NCI-H1436 (cell line): ENCODE data around the gene ZC3H15.
"Not testable (repeated sequence)": the region's sequence is repeated elsewhere in the genome, so short reads cannot be mapped to it uniquely, and the experiment has no call there.

ENCODE experiments used
- DNase-seq: peaks from one replicate; lab custom pipeline; 2025; lab: John Stamatoyannopoulos, UW

ZC3H15 gene

GRCh38 chr2:186496401-186496800 is 10.3 kb downstream of the ZC3H15 start:
- DNase-seq: no peak

GRCh38 chr2:186497928-186498327 is 11.9 kb downstream of the ZC3H15 start:
- DNase-seq: no peak

GRCh38 chr2:186498834-186499233 is 12.8 kb downstream of the ZC3H15 start:
- no peak for DNase-seq

DNA sequence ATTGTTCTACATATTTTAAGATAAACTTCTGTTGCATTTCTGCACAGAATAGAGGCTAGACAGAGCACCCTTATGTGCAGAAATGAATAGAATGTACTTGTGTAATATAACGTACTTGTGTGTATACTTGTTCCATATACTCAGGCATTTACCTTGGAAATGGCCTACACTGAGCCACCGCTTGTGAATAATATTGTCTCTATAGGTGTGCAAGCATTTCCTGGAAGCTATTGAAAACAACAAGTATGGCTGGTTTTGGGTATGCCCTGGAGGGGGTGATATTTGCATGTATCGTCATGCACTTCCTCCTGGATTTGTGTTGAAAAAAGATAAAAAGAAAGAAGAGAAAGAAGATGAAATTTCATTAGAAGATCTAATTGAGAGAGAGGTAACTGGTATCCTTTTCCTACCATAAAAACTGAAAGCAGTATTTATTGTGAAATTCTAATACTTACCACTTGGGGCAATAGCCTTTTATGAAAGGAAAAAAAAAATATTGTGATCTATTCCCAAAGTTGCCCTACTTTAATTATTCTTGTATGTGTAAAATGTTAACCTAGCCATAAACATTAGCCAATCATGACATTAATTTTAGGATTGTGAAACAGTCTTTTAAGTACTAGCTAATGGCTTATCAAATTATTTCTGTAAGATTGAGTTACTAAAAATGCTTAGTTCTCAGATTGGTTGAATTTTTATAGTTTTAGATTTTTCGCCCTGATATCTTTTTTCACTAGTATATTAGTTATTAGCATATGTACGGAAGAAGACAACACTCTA is 18.0 kb downstream of the ZC3H15 start:
- DNase-seq: no peak

GRCh38 chr2:186508263-186508662 is 22.2 kb downstream of the ZC3H15 start:
- no peak for DNase-seq

DNA sequence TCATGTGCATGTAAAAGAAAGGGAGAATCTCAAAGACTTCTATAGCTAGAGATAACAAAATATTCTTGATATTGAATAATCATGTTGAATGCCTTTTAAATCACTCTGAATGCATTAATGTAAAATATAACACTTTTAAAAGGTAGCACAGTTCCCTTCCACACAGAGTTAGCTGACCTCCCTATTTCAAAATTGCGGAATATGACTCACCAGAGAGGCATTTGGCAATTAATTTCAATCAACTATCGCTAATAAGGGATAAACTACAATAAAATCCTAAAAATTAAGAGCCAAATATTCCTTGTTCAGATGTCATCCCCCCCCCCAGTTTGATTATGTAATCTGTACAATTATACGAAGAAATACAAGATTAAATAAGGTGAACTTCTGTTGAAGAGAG is 29.3 kb downstream of the ZC3H15 start:
- no peak for DNase-seq

DNA sequence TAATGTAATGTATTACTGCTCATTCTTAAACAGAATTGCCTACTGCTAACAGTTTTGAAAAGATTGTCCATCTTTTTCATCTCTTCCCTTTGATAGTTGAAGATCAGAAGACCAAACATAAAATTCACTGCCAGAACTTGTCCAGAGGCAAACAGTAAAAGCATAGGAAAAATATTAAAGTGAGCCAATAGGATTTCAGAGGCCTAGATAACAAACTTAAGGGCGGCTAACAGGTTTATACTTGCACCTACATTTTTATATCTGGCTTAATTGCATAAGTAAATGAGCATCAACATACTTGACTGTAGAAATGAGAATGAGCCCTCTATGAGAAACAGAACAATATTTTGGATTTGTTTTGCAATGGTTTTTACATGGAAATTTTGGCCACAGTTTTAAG is 30.3 kb downstream of the ZC3H15 start:
- DNase-seq: no peak

GRCh38 chr2:186517090-186517489 is 31.0 kb downstream of the ZC3H15 start:
- no peak for DNase-seq

GRCh38 chr2:186518291-186518690 is 32.2 kb downstream of the ZC3H15 start:
- DNase-seq: no peak

DNA sequence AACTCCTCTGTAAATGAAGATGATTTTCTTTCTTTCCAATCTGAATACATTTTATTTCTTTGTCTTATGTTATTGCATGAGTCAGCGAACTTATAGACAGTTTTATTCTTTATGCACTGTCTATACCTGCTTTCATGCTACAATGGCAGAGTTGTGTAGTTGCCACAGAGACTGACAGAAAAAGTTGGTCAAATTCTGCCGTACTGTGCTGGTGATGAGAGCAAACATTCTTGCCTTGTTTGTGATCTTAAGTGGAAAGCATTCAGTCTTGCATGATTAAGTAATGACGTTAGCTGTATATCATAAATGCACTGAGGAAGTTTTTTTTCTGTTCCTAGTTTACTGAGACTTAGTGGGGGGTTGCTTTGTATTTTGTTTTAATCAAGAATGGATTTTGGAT is 32.9 kb downstream of the ZC3H15 start:
- DNase-seq: no peak

DNA sequence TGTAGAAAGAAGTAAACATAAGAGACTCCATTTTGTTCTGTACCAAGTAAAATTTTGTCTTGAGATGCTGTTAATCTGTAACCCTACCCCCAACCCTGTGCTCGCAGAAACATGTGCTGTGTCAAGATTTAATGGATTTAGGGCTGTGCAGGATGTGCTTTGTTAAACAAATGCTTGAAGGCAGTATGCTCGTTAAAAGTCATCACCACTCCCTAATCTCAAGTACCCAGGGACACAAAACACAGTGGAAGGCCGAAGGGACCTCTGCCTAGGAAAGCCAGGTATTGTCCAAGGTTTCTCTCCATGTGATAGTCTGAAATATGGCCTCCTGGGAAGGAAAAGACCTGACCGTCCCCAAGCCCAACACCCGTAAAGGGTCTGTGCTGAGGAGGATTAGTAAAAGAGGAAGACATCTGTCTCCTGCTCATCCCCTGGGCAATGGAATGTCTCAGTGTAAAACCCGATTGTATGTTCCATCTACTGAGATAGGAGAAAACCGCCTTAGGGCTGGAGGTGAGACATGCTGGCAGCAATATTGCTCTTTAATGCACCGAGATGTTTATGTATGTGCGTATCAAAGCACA is 35.6 kb downstream of the ZC3H15 start:
- DNase-seq: not testable (repeated sequence)

DNA sequence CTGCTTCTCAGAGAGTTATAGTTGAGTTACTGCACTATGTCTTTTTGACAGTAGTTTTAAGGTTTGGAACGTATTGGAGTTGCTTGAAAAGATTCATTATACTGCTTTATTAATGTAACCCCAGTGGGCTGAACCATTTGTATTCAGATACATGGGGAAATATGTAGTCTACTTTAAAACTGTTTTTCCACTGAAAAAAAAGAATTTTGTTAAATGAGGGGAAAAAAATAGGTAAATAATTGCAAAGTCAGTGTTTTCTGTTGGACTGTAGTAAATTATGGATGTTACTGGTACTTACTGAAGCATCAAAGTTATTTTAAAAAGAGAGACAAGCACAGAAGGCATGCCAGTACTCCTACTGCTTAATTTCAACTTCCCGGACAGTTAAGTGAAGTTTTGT is 36.4 kb downstream of the ZC3H15 start:
- no peak for DNase-seq

GRCh38 chr2:186523791-186524190 is 37.7 kb downstream of the ZC3H15 start:
- no peak for DNase-seq

DNA sequence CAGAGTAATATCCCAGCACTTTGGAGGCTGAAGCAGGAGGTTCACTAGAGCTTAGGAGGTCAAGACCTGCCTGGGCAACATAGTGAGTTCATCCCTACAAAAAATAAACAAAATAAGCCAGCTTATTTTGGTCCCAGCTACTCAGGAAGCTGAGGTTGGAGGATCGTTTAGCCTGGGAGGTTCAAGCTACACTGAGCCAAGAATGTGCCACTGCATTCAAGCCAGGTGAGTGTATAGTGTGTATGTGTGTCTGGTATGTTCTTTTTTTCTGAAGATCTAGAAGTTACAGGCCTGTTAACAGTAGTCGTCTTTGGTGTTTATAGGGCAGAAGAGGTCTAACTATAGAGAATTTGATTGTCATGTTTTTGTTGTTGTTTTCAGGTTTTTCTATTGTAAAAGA is 40.2 kb downstream of the ZC3H15 start:
- no peak for DNase-seq

GRCh38 chr2:186530314-186530713 is 44.3 kb downstream of the ZC3H15 start:
- DNase-seq: no peak

DNA sequence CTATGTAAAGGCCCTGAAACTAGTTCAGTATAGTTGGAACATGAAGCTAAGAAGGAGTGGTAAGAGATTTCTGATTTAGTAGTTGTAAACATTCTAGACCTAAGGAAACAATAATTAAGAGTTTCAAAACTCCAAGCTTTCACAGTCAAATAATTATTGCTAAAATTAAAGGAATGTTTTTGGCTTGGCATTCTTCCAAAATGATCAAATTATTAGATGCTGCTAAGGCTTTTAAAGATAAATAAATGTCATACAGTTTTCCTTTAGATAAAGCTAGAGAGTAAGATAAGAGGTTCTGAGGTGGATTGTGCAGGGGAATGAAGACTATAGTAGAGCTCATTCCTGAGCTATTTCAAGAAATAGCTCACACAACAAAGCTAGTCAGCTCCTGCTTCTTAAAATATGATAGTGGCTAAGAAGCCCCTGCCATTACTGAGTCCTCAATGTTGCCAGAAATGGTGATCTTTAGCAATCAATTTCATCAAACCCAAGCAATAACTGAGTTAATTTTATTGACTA is 45.3 kb downstream of the ZC3H15 start:
- DNase-seq: no peak

DNA sequence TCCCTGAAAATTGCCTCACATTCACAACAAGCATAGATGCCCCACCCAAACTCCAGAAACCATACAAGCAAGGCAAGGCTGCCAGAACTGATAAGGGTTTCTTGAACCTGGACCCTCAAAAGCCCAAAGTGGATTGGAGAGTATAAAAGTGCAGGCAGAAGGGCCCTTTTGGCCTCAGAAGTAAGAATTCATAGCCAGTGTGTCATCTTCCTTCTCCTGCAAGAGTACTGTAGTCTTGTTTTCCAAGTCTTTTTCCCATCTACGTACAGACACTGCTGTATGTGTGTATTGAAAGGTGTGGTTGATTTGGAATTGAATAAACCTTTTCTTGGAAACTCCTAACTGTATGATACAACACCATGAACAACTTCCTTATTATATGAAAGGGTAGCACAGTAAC is 46.8 kb downstream of the ZC3H15 start:
- no peak for DNase-seq

DNA sequence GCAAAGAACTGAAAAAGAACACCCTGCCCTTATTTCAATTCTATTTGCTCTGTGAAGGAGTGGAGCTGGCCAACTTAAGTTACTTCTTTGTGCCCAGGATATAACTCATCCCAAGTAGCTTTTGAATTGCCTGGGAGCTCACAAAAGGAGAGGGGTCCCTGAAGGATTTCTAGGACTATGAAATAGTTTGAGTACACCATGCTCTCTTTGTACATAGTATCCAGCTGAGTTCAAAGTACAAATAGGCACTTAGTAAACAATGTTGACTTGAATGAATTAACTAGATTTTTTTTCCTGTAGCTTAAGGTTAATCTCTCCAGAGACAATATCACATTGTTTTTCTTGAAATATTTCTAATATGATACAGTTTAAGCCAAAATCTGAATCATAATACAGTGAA is 47.7 kb downstream of the ZC3H15 start:
- no peak for DNase-seq

DNA sequence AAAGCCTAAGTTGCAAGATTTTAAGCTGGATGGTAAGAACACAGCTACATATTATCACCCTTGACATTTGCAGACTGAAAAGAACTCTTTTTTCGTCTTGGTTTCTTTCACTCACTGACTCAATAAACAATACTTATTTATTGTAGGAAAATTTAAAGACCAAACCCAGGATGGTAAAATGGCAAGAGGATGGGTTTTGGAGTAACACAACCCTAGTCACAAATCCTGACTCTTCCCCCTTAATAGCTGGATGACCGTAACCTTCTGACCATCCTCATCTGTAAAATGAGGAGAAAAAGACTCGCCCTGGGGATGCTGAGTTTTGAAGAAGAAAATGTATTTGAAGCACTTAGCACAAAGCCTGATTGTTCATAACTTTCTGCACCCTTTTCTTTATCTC is 48.3 kb downstream of the ZC3H15 start:
- DNase-seq: no peak

GRCh38 chr2:186535861-186536260 is 49.8 kb downstream of the ZC3H15 start:
- DNase-seq: no peak

DNA sequence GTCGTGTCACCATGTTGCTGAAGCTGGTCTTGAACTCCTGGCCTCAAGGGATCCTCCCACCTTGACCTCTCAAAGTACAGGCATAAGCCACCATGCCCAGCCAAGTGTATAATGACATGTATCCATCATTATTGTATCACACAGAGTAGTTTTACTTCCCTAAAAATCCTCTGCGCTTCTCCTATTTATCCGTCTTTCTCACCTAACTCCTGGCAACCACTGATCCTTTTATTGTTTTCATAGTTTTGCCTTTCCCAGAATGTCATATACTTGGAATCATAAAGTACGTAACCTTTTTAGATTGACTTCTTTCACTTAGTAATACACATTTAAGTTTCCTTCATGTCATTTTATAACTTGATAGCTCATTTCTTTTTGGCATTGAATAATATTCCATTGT is 51.0 kb downstream of the ZC3H15 start:
- no peak for DNase-seq

GRCh38 chr2:186540941-186541340 is 54.9 kb downstream of the ZC3H15 start:
- no peak for DNase-seq

- no peak for DNase-seq
Measured at GRCh38 chr2:186542002-186542401, 55.9 kb downstream of the ZC3H15 start.
